MM.1S (cell line): ENCODE results near the gene IZUMO1.

Experiments
- CTCF ChIP-seq: fragments of 300-600 bp; sonication (generic); IDR thresholded peaks from 2 replicates; pipeline ENCODE4 v1.5.1; 2016; ENCODE audit warnings: antibody characterized with exemption, low read length, mixed read lengths
- EZH2 ChIP-seq: fragments of 300-600 bp; sonication (generic); optimal IDR thresholded peaks from 2 replicates; pipeline ENCODE3; 2017; ENCODE audit warnings: low read depth, mild to moderate bottlenecking, antibody characterized with exemption, low read length, mixed read lengths
- EZH2phosphoT487 ChIP-seq: fragments of 300-600 bp; sonication (generic); IDR thresholded peaks from 2 replicates; pipeline ENCODE4 v1.6.1; 2018; ENCODE audit warnings: antibody characterized with exemption, low read length

- TF ChIP-seq CTCF, result no peak
- TF ChIP-seq EZH2, result no peak
- TF ChIP-seq EZH2phosphoT487, result no peak
These were observed 20.2 kb downstream of the IZUMO1 start for GRCh38 chr19:48726556-48726955.
